RKO (cell line): ENCODE measurements around the gene OR8G5.
"Not testable (repeated sequence)": the region's sequence is repeated elsewhere in the genome, so short reads cannot be mapped to it uniquely, and the experiment has no call there.

ENCODE experiments used
- DNase-seq: peaks from one replicate; pipeline ENCODE4 v3.0.0-alpha.2; 2016; ENCODE audit warnings: low spot score

The OR8G5 gene, protein sequence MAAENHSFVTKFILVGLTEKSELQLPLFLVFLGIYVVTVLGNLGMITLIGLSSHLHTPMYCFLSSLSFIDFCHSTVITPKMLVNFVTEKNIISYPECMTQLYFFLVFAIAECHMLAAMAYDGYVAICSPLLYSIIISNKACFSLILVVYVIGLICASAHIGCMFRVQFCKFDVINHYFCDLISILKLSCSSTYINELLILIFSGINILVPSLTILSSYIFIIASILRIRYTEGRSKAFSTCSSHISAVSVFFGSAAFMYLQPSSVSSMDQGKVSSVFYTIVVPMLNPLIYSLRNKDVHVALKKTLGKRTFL

GRCh38 chr11:124256076-124256475, at the start of gene OR8G5:
Gene OR8G5 (plus strand): TSS chr11:124256376. CDS start chr11:124264932, 8,556 bp downstream.
- DNase-seq, result no peak

DNA sequence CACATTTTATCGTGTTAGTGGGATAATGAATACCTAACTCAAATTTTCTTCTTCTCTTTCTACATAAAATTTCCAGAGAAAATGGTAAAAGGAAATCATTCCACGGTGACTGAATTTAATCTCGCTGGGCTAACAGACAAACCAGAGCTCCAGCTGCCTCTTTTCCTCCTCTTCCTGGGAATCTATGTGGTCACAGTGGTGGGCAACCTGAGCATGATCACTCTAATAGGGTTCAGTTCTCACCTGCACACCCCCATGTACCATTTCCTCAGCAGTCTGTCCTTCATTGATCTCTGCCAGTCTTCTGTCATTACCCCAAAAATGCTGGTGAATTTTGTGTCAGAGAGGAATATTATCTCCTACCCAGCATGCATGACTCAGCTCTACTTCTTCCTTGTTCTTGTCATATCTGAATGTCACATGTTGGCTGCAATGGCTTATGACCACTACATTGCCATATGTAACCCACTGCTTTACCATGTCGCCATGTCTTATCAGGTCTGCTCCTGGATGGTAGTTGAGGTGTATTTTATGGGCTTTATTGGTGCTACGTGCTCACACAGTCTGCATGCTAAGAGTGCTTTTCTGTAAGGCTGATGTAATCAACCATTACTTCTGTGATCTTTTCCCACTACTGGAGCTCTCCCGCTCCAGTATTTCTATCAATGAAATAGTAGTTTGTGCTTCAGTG, 48.9 kb upstream of the OR8G5 start:
- DNase-seq, result no peak

GRCh38 chr11:124209824-124210357, 46.3 kb upstream of the OR8G5 start:
- no peak for DNase-seq

DNA sequence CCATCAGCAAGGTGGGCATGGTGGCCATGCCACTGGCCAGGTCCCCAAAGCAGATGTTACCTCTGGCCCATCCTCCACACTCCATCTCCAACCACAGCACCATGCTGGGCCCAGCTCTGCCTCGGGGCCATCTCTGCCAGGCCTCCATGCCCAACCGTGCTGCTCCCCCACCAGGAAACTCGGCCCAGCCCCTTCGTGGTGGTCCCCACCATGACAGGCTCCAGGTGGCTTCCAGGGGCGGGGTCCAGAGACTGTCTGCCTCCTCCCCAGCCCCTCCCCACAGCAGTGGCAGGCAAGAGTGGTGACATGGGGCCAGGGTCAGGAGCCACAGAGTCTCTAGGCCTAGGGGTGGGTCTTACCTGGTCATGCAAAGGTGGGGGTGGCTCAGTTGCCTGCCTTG, 45.8 kb upstream of the OR8G5 start:
- no peak for DNase-seq

- DNase-seq, result no peak
Observed at GRCh38 chr11:124211321-124211720, 44.9 kb upstream of the OR8G5 start.

DNA sequence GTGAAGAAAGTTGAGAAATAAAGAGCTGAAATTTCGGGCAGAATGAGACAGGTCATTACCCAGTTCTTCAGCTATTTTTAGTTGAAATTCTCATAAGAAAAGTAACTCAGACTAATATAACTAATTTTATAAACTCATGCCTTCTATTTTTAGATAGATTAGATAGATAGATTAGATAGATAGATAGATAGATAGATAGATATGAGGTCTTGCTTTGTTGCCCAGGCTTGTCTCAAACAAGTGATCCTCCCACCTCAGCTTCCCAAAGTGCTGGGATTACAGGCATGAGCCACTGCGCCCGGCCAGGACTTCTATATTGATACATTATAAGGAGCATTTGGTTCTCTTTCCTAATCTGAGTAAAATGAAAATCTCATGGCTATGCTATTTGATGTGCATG, 42.1 kb upstream of the OR8G5 start:
- DNase-seq, result no peak

- peak; percentile 3 for DNase-seq
Observed at GRCh38 chr11:124219126-124219525, 37.0 kb upstream of the OR8G5 start.

GRCh38 chr11:124222407-124222806, 33.8 kb upstream of the OR8G5 start:
- DNase-seq, result no peak

DNA sequence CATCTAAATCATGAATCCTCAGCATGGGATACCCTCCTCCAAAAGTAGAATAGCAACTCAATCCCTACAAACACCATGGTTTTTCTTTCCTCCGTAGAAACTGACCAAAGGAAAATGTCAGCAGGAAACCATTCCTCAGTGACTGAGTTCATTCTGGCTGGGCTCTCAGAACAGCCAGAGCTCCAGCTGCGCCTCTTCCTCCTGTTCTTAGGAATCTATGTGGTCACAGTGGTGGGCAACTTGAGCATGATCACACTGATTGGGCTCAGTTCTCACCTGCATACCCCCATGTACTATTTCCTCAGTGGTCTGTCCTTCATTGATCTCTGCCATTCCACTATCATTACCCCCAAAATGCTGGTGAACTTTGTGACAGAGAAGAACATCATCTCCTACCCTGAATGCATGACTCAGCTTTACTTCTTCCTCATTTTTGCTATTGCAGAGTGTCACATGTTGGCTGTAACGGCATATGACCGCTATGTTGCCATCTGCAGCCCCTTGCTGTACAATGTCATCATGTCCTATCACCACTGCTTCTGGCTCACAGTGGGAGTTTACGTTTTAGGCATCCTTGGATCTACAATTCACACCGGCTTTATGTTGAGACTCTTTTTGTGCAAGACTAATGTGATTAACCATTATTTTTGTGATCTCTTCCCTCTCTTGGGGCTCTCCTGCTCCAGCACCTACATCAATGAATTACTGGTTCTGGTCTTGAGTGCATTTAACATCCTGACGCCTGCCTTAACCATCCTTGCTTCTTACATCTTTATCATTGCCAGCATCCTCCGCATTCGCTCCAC, 31.4 kb upstream of the OR8G5 start:
- not testable (repeated sequence) for DNase-seq

- DNase-seq, result no peak
Observed at GRCh38 chr11:124225471-124225870, 30.7 kb upstream of the OR8G5 start.

- DNase-seq, result no peak
Observed at GRCh38 chr11:124233376-124233775, 22.8 kb upstream of the OR8G5 start.

- DNase-seq, result no peak
Observed at GRCh38 chr11:124238512-124238911, 17.7 kb upstream of the OR8G5 start.

- no peak for DNase-seq
Observed at GRCh38 chr11:124240621-124241397, 15.4 kb upstream of the OR8G5 start, which contains the start of gene OR8G1. Gene OR8G1 (plus strand): TSS chr11:124241095. CDS start chr11:124249676, 8,581 bp downstream.

DNA sequence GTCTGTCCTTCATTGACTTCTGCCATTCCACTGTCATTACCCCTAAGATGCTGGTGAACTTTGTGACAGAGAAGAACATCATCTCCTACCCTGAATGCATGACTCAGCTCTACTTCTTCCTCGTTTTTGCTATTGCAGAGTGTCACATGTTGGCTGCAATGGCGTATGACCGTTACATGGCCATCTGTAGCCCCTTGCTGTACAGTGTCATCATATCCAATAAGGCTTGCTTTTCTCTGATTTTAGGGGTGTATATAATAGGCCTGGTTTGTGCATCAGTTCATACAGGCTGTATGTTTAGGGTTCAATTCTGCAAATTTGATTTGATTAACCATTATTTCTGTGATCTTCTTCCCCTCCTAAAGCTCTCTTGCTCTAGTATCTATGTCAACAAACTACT, 6.3 kb upstream of the OR8G5 start:
- DNase-seq, result not testable (repeated sequence)

DNA sequence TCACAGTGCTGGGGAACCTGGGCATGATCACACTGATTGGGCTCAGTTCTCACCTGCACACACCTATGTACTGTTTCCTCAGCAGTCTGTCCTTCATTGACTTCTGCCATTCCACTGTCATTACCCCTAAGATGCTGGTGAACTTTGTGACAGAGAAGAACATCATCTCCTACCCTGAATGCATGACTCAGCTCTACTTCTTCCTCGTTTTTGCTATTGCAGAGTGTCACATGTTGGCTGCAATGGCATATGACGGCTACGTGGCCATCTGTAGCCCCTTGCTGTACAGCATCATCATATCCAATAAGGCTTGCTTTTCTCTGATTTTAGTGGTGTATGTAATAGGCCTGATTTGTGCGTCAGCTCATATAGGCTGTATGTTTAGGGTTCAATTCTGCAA, 8.9 kb downstream of the OR8G5 start:
- not testable (repeated sequence) for DNase-seq

DNA sequence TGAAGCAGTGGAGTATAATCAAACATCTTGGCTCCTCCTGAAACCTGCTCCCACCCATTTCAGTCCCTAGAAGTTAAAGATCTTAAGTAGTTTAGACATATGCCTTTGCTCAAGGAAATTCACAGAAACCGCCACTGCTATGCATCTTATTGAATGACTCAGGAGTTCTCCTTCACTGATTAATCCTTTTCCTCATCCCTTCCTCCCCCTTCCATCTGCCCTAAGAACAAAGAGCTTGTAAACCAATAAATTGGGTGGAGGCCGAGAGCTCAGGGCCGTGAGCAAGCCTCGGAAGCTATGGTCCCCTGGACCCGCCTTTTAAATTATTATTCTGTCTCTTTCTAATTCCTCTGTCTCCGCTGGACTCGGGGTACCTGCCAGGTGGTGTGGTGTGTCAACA, 14.7 kb downstream of the OR8G5 start:
- not testable (repeated sequence) for DNase-seq

GRCh38 chr11:124274000-124274399, 17.8 kb downstream of the OR8G5 start:
- no peak for DNase-seq

DNA sequence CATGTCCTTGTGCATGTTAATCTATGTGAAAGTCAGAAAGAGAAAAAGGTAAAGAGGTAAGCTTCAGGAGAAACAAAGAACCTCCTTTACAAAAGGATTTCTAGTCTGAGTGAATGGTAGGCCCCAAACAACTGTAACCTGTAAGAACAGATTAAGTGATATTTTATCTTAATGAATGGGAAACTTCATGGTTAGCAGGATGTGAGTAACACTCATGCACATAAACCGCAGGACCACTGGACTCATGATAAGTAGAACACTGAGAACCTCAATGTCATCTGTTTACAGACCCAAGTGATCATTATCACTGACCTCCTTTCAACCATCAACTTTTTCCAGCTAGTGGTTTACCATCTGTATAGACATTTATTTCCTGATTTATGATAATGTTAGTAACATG, 19.9 kb downstream of the OR8G5 start:
- DNase-seq, result no peak

- DNase-seq, result no peak
Observed at GRCh38 chr11:124277207-124277606, 21.0 kb downstream of the OR8G5 start.

DNA sequence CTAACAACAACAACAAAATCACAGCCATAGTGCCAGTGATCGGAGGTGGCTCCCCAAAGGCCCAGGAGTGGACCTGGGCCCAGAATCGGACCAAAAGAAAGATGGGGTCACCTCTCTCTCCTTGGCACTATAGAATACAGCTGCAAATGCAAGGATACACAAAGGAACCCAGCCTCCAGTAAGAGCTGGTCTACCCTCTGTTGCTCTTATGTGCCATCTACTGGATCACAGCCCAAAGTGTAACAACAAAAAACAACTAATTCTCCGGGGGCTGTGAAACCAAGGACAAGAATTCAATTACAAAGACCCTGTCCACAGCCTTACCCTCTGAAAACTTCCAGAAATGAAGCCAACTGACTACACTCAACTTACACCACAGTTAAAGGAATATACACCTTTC, 21.6 kb downstream of the OR8G5 start:
- no peak for DNase-seq

DNA sequence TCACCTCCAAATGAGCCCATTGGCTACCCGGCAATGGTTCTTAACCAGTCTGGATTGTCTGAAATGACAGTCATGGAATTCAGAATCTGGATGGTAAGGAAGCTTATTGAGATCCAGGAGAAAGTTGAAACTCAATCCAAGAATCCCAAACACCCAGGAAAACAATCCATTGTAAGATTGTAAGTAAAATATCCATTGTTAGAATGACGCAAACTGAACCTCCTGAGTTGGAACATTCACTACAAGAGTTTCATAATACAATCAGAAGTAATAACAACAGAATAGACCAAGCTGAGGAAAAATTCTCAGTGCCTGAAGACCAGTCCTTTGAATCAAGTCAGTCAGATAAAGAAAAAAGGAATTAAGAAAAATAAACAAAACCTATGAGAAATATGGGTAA, 22.1 kb downstream of the OR8G5 start:
- DNase-seq, result no peak
